K562 (cell line): ENCODE results near the gene ACSM5. TPM values are rescaled to one million over a fixed set of nuclear protein-coding genes. Genes with fewer than 3 reads are reported as not detected.

Source experiments
- ADNP ChIP-seq: fragments of 200-800 bp; sonication (Bioruptor generic); IDR thresholded peaks from 2 replicates; pipeline ENCODE4 v1.6.1; 2016; ENCODE audit warnings: missing genetic modification characterization, missing compliant biosample characterization
- BCOR ChIP-seq: fragments of 450-650 bp; IDR thresholded peaks from 2 replicates; pipeline ENCODE4 v1.6.1; 2016
- CEBPG ChIP-seq, 3 experiments: fragments of 200-800 bp in 1 of 3; sonication (Bioruptor generic) in 1 of 3; sonication (generic) in 1 of 3; formaldehyde crosslinking in 1 of 3; IDR thresholded peaks in 2 of 3; conservative IDR thresholded peaks in 1 of 3; 2 replicates each; pipeline versions ENCODE4 v1.6.1 to v1.8.0; 2016 to 2022; ENCODE audit warnings: missing compliant biosample characterization in 2 of 3, missing genetic modification characterization in 2 of 3, mild to moderate bottlenecking in 1 of 3, missing genetic modification reagents in 1 of 3
- EP400 ChIP-seq: fragments of 450-650 bp; IDR thresholded peaks from 2 replicates; pipeline ENCODE4 v1.6.1; 2017; ENCODE audit warnings: antibody characterized with exemption, mild to moderate bottlenecking, moderate library complexity
- MYC ChIP-seq, 2 experiments: fragments of 250-450 bp in 1 of 2; sonication (Bioruptor Pico) in 1 of 2; IDR thresholded peaks; 2 replicates each; pipeline versions ENCODE4 v1.5.1 to v1.6.1; 2012 to 2021; ENCODE audit warnings: low read depth in 2 of 2, borderline replicate concordance in 1 of 2, improper control_type of control experiment in 1 of 2, low read length in 1 of 2, mild to moderate bottlenecking in 1 of 2, moderate library complexity in 1 of 2
- NCOA1 ChIP-seq: fragments of 450-650 bp; IDR thresholded peaks from 2 replicates; pipeline ENCODE4 v1.6.1; 2016; ENCODE audit warnings: low read depth
- RBM25 ChIP-seq: fragments of 200-400 bp; formaldehyde crosslinking; IDR thresholded peaks from 2 replicates; pipeline ENCODE4 v1.6.1; 2018; ENCODE audit warnings: low read length, low read depth, moderate library complexity; ENCODE audit not compliant: severe bottlenecking
- ZNF644 ChIP-seq: fragments of 200-800 bp; sonication (Bioruptor generic); IDR thresholded peaks from 2 replicates; pipeline ENCODE4 v1.6.1; 2016; ENCODE audit warnings: low read depth, missing genetic modification characterization, missing compliant biosample characterization
- polyA plus RNA-seq, 8 experiments: library from polyadenylated mRNA; depleted of rRNA in 4 of 8; stranded (reverse) in 5 of 8; unstranded in 3 of 8; fragments of >200 nt; fragmentation: Nextera tagmentation in 2 of 8; fragmentation: Illumina TruSeq in 1 of 8; extraction: Ambion mirVana in 2 of 8; extraction: Trizol in 1 of 8; gene quantifications; 2 replicates each; pipeline versions ENCODE4 v1.2.1 to v1.2.3, GENCODE V29; 2011 to 2014; ENCODE audit warnings: inconsistent platforms in 1 of 8, missing spikeins in 1 of 8
- total RNA-seq, 7 experiments: library from RNA; depleted of rRNA in 6 of 7; stranded (reverse); fragments of >200 nt in 6 of 7; fragmentation: Illumina TruSeq in 2 of 7; extraction: Trizol in 2 of 7; gene quantifications; 2 replicates each; pipeline versions ENCODE4 v1.2.1 to v1.2.3, GENCODE V29; 2011 to 2021; ENCODE audit warnings: low replicate concordance in 1 of 7
- TF ChIP-seq, protein P1 (sequence below): sonication (generic); formaldehyde crosslinking; IDR thresholded peaks from 2 replicates; pipeline ENCODE4 v1.8.0; 2023; ENCODE audit warnings: missing genetic modification reagents, mild to moderate bottlenecking, borderline replicate concordance

The ACSM5 gene
- total and polyA plus RNA-seq, 9 of the 15 experiments (the other 6 are each of a cell fraction or from before 2014, with no cell fraction given) = not detected

DNA sequence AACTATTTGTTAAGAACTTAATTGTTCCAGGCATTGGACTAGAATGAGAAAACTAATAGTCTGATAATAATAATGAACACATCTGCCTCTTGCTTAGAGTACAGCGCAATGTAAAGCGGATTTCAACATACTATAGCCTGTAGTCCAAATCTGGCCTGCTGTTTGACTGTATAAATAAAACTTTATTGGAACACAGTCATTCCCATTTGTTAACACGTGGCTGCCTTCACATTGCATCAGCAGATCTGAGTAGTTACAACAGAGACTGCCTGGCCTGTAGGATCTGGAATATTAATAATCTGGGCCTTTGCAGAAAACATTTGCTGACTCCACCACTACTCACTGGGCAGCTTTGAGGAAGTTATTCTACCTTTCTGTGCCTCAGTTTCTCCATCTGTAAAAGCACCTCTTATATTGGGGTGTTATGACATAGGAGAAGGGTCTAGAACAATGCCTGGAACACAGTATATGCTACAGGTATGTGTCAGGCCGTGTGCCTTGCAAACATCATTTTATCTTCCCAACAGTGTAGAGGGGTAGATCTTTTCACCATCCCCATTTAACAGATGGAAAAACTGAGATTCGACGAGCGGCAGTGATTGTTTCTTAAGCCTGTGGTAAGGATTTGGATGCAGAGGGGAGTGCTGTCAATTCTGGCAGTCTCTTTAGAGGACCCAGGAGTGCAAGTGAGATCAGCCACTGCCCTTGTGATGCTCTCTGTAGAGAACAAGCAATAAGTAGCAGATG lies 27.0 kb upstream of the ACSM5 start (continued):
- TF ChIP-seq BCOR (peak; percentile 64; the same call in 1 of the 2 replicates), ADNP (tag) (peak; percentile 66; the same call in 1 of the 2 replicates), MYC (IDR thresholded peaks at IDR 0.05; ENCODE audit: low read depth, low read length) (peak; percentile 96), MYC (CRISPR knock-in tag; IDR thresholded peaks at IDR 0.05; ENCODE audit: borderline replicate concordance, low read depth) (no peak), ZNF644 (no peak), CEBPG (CRISPR knock-in tag; IDR thresholded peaks at IDR 0.05) (peak; percentile 56; the same call in 1 of the 2 replicates), CEBPG (tag; conservative IDR thresholded peaks at IDR 0.05 in 1 of 2, IDR thresholded peaks at IDR 0.05 in 1 of 2) (peak in 1 of 2 experiments; percentile 72; a peak in 2 of 4 replicates), RBM25 (peak; percentile 71), NCOA1 (no peak), EP400 (peak; percentile 78)
- TF ChIP-seq, protein P1, sequence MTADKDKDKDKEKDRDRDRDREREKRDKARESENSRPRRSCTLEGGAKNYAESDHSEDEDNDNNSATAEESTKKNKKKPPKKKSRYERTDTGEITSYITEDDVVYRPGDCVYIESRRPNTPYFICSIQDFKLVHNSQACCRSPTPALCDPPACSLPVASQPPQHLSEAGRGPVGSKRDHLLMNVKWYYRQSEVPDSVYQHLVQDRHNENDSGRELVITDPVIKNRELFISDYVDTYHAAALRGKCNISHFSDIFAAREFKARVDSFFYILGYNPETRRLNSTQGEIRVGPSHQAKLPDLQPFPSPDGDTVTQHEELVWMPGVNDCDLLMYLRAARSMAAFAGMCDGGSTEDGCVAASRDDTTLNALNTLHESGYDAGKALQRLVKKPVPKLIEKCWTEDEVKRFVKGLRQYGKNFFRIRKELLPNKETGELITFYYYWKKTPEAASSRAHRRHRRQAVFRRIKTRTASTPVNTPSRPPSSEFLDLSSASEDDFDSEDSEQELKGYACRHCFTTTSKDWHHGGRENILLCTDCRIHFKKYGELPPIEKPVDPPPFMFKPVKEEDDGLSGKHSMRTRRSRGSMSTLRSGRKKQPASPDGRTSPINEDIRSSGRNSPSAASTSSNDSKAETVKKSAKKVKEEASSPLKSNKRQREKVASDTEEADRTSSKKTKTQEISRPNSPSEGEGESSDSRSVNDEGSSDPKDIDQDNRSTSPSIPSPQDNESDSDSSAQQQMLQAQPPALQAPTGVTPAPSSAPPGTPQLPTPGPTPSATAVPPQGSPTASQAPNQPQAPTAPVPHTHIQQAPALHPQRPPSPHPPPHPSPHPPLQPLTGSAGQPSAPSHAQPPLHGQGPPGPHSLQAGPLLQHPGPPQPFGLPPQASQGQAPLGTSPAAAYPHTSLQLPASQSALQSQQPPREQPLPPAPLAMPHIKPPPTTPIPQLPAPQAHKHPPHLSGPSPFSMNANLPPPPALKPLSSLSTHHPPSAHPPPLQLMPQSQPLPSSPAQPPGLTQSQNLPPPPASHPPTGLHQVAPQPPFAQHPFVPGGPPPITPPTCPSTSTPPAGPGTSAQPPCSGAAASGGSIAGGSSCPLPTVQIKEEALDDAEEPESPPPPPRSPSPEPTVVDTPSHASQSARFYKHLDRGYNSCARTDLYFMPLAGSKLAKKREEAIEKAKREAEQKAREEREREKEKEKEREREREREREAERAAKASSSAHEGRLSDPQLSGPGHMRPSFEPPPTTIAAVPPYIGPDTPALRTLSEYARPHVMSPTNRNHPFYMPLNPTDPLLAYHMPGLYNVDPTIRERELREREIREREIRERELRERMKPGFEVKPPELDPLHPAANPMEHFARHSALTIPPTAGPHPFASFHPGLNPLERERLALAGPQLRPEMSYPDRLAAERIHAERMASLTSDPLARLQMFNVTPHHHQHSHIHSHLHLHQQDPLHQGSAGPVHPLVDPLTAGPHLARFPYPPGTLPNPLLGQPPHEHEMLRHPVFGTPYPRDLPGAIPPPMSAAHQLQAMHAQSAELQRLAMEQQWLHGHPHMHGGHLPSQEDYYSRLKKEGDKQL = no peak
